Endodermal cell (in vitro differentiated cells): Measurements from ENCODE around the gene FOS. TPM values are rescaled to one million over a fixed set of nuclear protein-coding genes. Genes with fewer than 3 reads are reported as not detected.

Source experiments
- DNase-seq: peaks from one replicate; pipeline ENCODE4 v3.0.0-alpha.2; 2017
- H3K27ac ChIP-seq: 2 replicates; pipeline ENCODE4 v1.5.1; 2013; ENCODE audit warnings: mild to moderate bottlenecking, low read depth, low read length, moderate library complexity
- H3K27me3 ChIP-seq: 2 replicates; pipeline ENCODE4 v1.6.1; 2013; ENCODE audit warnings: mild to moderate bottlenecking, low read length, moderate library complexity; ENCODE audit not compliant: insufficient read depth, control insufficient read depth, poor library complexity, severe bottlenecking
- H3K36me3 ChIP-seq: 2 replicates; pipeline ENCODE4 v1.7.0; 2013; ENCODE audit warnings: mild to moderate bottlenecking, low read length, moderate library complexity; ENCODE audit not compliant: control insufficient read depth, insufficient read depth
- H3K4me1 ChIP-seq: one replicate; pipeline ENCODE4 v1.7.0; 2013; ENCODE audit warnings: low read length; ENCODE audit not compliant: control insufficient read depth, insufficient read depth
- H3K4me3 ChIP-seq: 2 replicates; pipeline ENCODE4 v1.5.1; 2013; ENCODE audit warnings: mild to moderate bottlenecking, low read length, moderate library complexity
- H3K9ac ChIP-seq: 2 replicates; pipeline ENCODE4 v1.6.1; 2013; ENCODE audit warnings: mild to moderate bottlenecking, low read length, moderate library complexity; ENCODE audit not compliant: poor library complexity, severe bottlenecking; ENCODE audit errors: extremely low read depth
- H3K9me3 ChIP-seq: 2 replicates; pipeline ENCODE4 v1.6.1; 2013; ENCODE audit warnings: mild to moderate bottlenecking, low read length, moderate library complexity; ENCODE audit not compliant: control insufficient read depth
- H3K27ac Mint-ChIP-seq: 2 replicates; pipeline ENCODE4 v1.8.0; 2020; ENCODE audit warnings: mixed read lengths
- H3K27me3 Mint-ChIP-seq: 2 replicates; pipeline ENCODE4 v1.8.0; 2021; ENCODE audit warnings: mild to moderate bottlenecking, mixed read lengths; ENCODE audit not compliant: insufficient read depth
- H3K36me3 Mint-ChIP-seq: 2 replicates; pipeline ENCODE4 v1.8.0; 2020; ENCODE audit warnings: low read depth, mixed read lengths
- H3K4me1 Mint-ChIP-seq: 2 replicates; pipeline ENCODE4 v1.8.0; 2020; ENCODE audit warnings: mixed read lengths
- H3K4me3 Mint-ChIP-seq: 2 replicates; pipeline ENCODE4 v1.8.0; 2020; ENCODE audit warnings: mild to moderate bottlenecking, moderate library complexity, mixed read lengths
- H3K9me3 Mint-ChIP-seq: 2 replicates; pipeline ENCODE4 v1.8.0; 2020; ENCODE audit warnings: mild to moderate bottlenecking, mixed read lengths
- CTCF ChIP-seq: fragments of 200-600 bp; sonication (generic); conservative IDR thresholded peaks from 2 replicates; pipeline ENCODE4 v1.5.0; 2021; ENCODE audit warnings: antibody characterized with exemption, mild to moderate bottlenecking
- WGBS, 2 experiments: methylation state at CpG; one replicate each; pipeline versions ENCODE4 v1.1.5 to v1.1.7; 2013; ENCODE audit warnings: missing lambda C conversion rate in 2 of 2, mixed read lengths in 1 of 2; ENCODE audit not compliant: insufficient coverage in 1 of 2, insufficient read length in 1 of 2; 5-methylcytosine and 5-hydroxymethylcytosine counted together
- total RNA-seq, 2 donors: library from RNA; stranded (reverse); fragmentation: NEBNext Ultra II Directional in 1 of 2; extraction: Animal tissue kit (Norgen Biotek cat#: 25700) in 1 of 2; gene quantifications; 2 replicates in 1 of 2; 3 replicates in 1 of 2; pipeline ENCODE4 v1.2.1, GENCODE V29; 2021

FOS gene
- total RNA-seq, 2 donors from 2014 or later, result 10.3 to 14.0 TPM

DNA sequence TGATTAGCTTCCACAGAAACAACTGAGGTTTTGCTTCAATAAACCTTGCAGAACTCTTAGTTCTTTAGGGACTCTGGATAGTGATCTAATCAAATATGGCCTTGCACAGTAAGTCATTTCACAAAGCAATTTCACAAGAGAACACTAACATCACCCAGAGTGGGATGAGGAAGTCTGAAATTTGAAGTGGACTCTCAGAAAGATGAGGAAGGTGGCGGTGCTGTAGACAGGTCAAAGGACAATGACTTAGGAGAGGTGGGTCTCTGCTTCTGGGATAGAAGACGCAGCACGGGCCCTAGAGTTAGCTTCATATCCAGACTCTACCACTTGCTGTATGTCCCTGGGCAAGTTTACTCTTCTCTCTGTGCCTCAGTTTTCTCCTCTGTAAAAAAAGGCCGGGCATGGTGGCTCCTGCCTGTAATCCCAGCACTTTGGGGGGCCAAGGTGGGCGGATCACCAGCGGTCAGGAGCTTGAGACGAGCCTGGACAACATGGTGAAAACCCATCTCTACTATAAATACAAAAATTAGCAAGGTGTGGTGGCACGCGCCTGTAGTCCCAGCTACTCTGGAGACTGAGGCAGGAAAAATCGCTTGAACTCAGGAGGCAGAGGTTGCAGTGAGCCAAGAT lies 18.9 kb downstream of the FOS start:
- Mint-ChIP-seq H3K36me3 (no peaks in the 10 kb centered on the region), H3K9me3 (no peaks in the 10 kb centered on the region), H3K4me1 (peaks cover 8% of the 10 kb centered on the region), H3K4me3 (no peak overlapping the region), H3K27ac (no peak overlapping the region), H3K27me3 (no peaks in the 10 kb centered on the region)
- WGBS, 2 experiments, result 84 to 92% methylated on average over 6 to 10 of the region's 10 CpGs
- no peaks in the 10 kb centered on the region for H3K27me3 ChIP-seq
- H3K4me3 ChIP-seq, result no peak overlapping the region
- DNase-seq, result no peak
- no peak for TF ChIP-seq CTCF
- H3K36me3 ChIP-seq, result no peaks in the 10 kb centered on the region
- H3K4me1 ChIP-seq, result no peaks in the 10 kb centered on the region
- no peak overlapping the region for H3K9ac ChIP-seq
- H3K9me3 ChIP-seq, result no peaks in the 10 kb centered on the region
- H3K27ac ChIP-seq, result no peak overlapping the region

- Mint-ChIP-seq H3K4me1 (peaks cover 8% of the 10 kb centered on the region), H3K27me3 (no peaks in the 10 kb centered on the region), H3K9me3 (no peaks in the 10 kb centered on the region), H3K27ac (no peak overlapping the region), H3K4me3 (no peak overlapping the region), H3K36me3 (no peaks in the 10 kb centered on the region)
- H3K4me1 ChIP-seq, result no peaks in the 10 kb centered on the region
- 87 to 93% methylated on average over 6 to 9 of the region's 9 CpGs for whole genome bisulfite sequencing, 2 experiments
- H3K36me3 ChIP-seq, result no peaks in the 10 kb centered on the region
- no peak for DNase-seq
- H3K27ac ChIP-seq, result no peak overlapping the region
- H3K9ac ChIP-seq, result no peak overlapping the region
- H3K9me3 ChIP-seq, result no peaks in the 10 kb centered on the region
- H3K27me3 ChIP-seq, result no peaks in the 10 kb centered on the region
- H3K4me3 ChIP-seq, result no peak overlapping the region
- no peak for TF ChIP-seq CTCF
Observed at GRCh38 chr14:75298187-75298965, 19.7 kb downstream of the FOS start.

- TF ChIP-seq CTCF, result no peak
- Histone ChIP-seq H3K4me1 (no peaks in the 10 kb centered on the region), H3K27me3 (no peaks in the 10 kb centered on the region), H3K9ac (no peak overlapping the region), H3K9me3 (no peaks in the 10 kb centered on the region), H3K36me3 (no peaks in the 10 kb centered on the region), H3K4me3 (no peak overlapping the region), H3K27ac (no peak overlapping the region)
- H3K4me3 Mint-ChIP-seq, result no peak overlapping the region
- H3K27ac Mint-ChIP-seq, result no peak overlapping the region
- H3K36me3 Mint-ChIP-seq, result no peaks in the 10 kb centered on the region
- no peak for DNase-seq
- WGBS, 2 experiments, result 82 to 89% methylated on average over 6 to 8 of the region's 8 CpGs
- H3K27me3 Mint-ChIP-seq, result no peaks in the 10 kb centered on the region
- H3K9me3 Mint-ChIP-seq, result no peaks in the 10 kb centered on the region
- H3K4me1 Mint-ChIP-seq, result peaks cover 8% of the 10 kb centered on the region
Observed at GRCh38 chr14:75299059-75299458, 20.4 kb downstream of the FOS start.
